ENCODE data around the gene NPIPA2.
"Not testable (repeated sequence)": the region's sequence is repeated elsewhere in the genome, so short reads cannot be mapped to it uniquely, and the experiment has no call there.

DNA sequence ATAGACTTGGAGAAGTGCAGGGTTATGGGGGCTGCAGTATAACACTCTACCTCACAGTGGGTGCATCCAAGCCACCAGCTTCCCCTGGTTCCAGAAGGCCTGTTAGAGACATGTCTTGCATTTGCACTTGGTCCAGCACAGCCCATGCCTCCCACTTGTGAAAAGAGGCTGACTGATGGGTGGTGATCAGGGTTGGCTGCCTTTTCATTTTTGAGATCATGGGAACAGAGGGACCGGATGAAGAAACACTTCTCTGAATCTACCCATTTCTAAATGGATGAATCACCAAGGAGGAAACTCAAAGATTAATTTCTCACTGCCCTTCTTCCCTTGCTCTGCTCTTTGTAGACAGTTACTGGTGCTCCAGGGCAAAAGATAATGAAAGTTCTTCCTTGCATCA is 43.8 kb downstream of the NPIPA2 start:
- TF ChIP-seq POLR2AphosphoS5, POLR2A (IDR thresholded peaks at IDR 0.05; ENCODE audit: low read depth, low read length): not testable (repeated sequence)
